ENCODE measurements around the gene RUBCN.
"Not testable (repeated sequence)": the region's sequence is repeated elsewhere in the genome, so short reads cannot be mapped to it uniquely, and the experiment has no call there.

Gene RUBCN

GRCh38 chr3:197673170-197673569 lies 63.5 kb downstream of the RUBCN start:
- no peak for DNase-seq
- no peak for TF ChIP-seq CTCF (IDR thresholded peaks at IDR 0.05; ENCODE audit: low read depth, low read length, missing control alignments)
- Histone ChIP-seq H3K27ac (no peak overlapping the region), H3K27me3 (replicated peaks) (no peaks in the 10 kb centered on the region), H3K36me3 (replicated peaks) (peaks cover 22% of the 10 kb centered on the region), H3K4me3 (ENCODE audit: low read depth, low read length) (no peak overlapping the region)
- in situ Hi-C loops (cut with HindIII; ENCODE audit: low pct_ligation_motif_present, low sequenced_read_pairs), result no loop called here

GRCh38 chr3:197670361-197670760 lies 66.3 kb downstream of the RUBCN start:
- in situ Hi-C loops (cut with HindIII; ENCODE audit: low pct_ligation_motif_present, low sequenced_read_pairs), result no loop called here
- Histone ChIP-seq H3K27me3 (replicated peaks) (no peaks in the 10 kb centered on the region), H3K36me3 (replicated peaks) (peaks cover 12% of the 10 kb centered on the region), H3K4me3 (ENCODE audit: low read depth, low read length) (no peak overlapping the region), H3K27ac (no peak overlapping the region)
- DNase-seq, result no peak
- TF ChIP-seq CTCF (IDR thresholded peaks at IDR 0.05; ENCODE audit: low read depth, low read length, missing control alignments), result no peak

- in situ Hi-C loops (cut with HindIII; ENCODE audit: low pct_ligation_motif_present, low sequenced_read_pairs), result no loop called here
- no peak for DNase-seq
- Histone ChIP-seq H3K27me3 (replicated peaks) (no peaks in the 10 kb centered on the region), H3K36me3 (replicated peaks) (no peaks in the 10 kb centered on the region), H3K27ac (no peak overlapping the region), H3K4me3 (ENCODE audit: low read depth, low read length) (no peak overlapping the region)
- no peak for TF ChIP-seq CTCF (IDR thresholded peaks at IDR 0.05; ENCODE audit: low read depth, low read length, missing control alignments)
Observed at GRCh38 chr3:197667968-197668367, 68.7 kb downstream of the RUBCN start.

DNA sequence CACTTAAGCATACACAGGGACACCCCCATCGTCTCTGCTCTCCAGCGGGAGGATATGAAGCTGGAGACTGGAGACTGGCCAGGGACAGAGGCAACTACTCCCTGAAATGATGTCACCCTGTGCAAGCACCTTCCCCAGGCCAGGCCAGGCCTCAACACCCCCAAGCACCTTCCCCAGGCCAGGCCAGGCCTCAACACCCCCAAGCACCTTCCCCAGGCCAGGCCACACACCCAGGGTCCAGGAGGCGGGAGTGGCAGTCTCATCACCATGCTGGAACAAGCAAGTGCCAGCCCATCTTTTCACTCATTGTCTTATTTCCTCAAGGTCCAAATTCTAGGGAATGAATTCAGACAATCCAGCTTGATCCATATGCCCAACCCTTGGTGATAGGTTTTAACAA lies 69.4 kb downstream of the RUBCN start:
- in situ Hi-C loops (cut with HindIII; ENCODE audit: low pct_ligation_motif_present, low sequenced_read_pairs); H3K4me3 ChIP-seq (ENCODE audit: low read depth, low read length); H3K27ac ChIP-seq; H3K27me3 ChIP-seq (replicated peaks); H3K36me3 ChIP-seq (replicated peaks); DNase-seq: not testable (repeated sequence)

- H3K36me3 ChIP-seq (replicated peaks); H3K27me3 ChIP-seq (replicated peaks); in situ Hi-C loops (cut with HindIII; ENCODE audit: low pct_ligation_motif_present, low sequenced_read_pairs); DNase-seq; H3K27ac ChIP-seq; H3K4me3 ChIP-seq (ENCODE audit: low read depth, low read length): not testable (repeated sequence)
Observed at GRCh38 chr3:197666221-197666842, 70.4 kb downstream of the RUBCN start.

- H3K36me3 ChIP-seq (replicated peaks); H3K27ac ChIP-seq; DNase-seq; H3K27me3 ChIP-seq (replicated peaks); H3K4me3 ChIP-seq (ENCODE audit: low read depth, low read length); in situ Hi-C loops (cut with HindIII; ENCODE audit: low pct_ligation_motif_present, low sequenced_read_pairs): not testable (repeated sequence)
Observed at GRCh38 chr3:197665549-197665948, 71.2 kb downstream of the RUBCN start.

DNA sequence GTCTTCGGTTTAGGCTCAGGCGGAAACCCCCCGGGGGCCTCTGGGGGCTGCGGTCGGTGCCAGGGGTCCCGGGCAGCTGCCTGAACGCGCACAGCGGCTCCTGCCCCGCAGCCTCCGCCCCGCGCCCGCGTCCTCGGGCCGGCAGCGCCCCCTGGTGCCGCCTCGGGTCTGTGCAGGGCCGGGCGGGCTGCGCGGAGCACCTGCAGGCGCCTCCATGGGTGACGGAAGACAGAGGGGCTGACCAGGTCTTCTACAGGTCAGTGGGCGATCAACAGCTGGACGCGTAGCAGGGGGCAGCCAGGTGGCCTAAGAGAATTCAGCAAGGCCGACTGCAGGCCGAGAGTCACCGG lies 71.6 kb downstream of the RUBCN start:
- DNase-seq; H3K36me3 ChIP-seq (replicated peaks); in situ Hi-C loops (cut with HindIII; ENCODE audit: low pct_ligation_motif_present, low sequenced_read_pairs); H3K27ac ChIP-seq; H3K27me3 ChIP-seq (replicated peaks): not testable (repeated sequence)
- peak overlapping the region; percentile 34 for H3K4me3 ChIP-seq (ENCODE audit: low read depth, low read length)

- not testable (repeated sequence) for DNase-seq
Observed at GRCh38 chr3:197664414-197665141, 72.1 kb downstream of the RUBCN start.

DNA sequence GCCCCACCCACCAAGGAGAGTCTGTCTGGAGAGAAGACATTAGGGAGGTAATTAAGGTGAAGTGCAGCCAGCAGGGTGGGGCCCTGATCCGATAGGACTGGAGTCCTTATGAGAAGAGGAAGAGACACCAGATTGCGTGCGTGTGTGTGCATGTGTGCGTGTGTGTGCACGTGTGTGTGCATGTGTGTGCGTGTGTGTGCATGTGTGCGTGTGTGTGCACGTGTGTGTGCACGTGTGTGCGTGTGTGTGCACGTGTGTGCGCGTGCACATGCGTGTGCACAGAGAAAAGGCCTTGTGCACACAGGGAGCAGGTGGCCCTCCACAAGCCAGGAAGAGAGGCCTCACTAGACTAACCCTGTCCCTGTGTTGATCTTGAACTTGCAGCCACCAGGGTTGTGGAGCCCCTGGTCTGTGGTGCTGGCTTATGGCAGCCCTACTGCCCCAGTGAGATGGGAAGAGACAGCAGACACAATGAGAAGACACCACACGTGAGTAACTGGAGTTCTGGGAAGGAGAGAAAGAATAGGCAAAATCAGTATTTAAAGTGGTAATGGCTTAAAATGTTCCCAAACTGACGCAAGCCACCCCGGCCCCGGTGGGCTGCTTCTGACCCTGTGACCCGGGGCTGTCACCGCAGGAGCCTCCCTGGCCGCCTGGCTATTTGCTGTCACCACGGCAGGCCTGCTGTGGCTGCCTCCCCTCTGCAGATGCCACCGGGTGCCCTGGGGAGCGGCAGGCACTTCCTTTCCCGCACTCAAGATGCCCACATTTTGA lies 73.2 kb downstream of the RUBCN start:
- DNase-seq; H3K36me3 ChIP-seq (replicated peaks); in situ Hi-C loops (cut with HindIII; ENCODE audit: low pct_ligation_motif_present, low sequenced_read_pairs); H3K4me3 ChIP-seq (ENCODE audit: low read depth, low read length); H3K27ac ChIP-seq; H3K27me3 ChIP-seq (replicated peaks): not testable (repeated sequence)

More at GRCh38 chr3:197664414-197665141, 72.1 kb downstream of the RUBCN start:
- H3K27me3 ChIP-seq (replicated peaks); H3K36me3 ChIP-seq (replicated peaks); H3K27ac ChIP-seq; in situ Hi-C loops (cut with HindIII; ENCODE audit: low pct_ligation_motif_present, low sequenced_read_pairs): not testable (repeated sequence)
- H3K4me3 ChIP-seq (ENCODE audit: low read depth, low read length), result peak overlapping the region; percentile 34

DNA sequence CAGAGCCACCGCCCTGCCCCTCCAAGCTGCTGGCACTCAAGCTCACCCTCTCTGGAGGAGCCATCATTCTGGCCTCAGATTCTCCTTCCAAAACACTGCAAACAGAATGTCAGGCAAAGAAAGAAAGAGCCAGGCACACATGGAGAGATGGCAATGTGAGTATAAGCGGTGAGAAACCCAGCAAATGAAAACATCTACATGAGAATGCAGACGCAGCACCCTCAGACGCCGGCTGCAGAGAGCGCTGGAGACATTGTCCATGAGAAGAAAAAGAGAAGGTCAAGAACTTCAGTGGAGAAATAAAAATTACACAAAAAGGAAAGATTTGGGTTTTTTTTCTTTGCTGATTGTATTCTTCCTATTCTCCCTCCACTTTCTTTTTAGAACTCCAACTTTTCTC lies 74.4 kb downstream of the RUBCN start:
- DNase-seq; H3K36me3 ChIP-seq (replicated peaks); H3K4me3 ChIP-seq (ENCODE audit: low read depth, low read length); H3K27me3 ChIP-seq (replicated peaks); H3K27ac ChIP-seq; in situ Hi-C loops (cut with HindIII; ENCODE audit: low pct_ligation_motif_present, low sequenced_read_pairs): not testable (repeated sequence)

GRCh38 chr3:197661874-197662273 lies 74.8 kb downstream of the RUBCN start:
- H3K4me3 ChIP-seq (ENCODE audit: low read depth, low read length); H3K27ac ChIP-seq; H3K36me3 ChIP-seq (replicated peaks); H3K27me3 ChIP-seq (replicated peaks); DNase-seq; in situ Hi-C loops (cut with HindIII; ENCODE audit: low pct_ligation_motif_present, low sequenced_read_pairs): not testable (repeated sequence)

Measured in brain microvascular endothelial cell (primary cell).